NCI-H82 (cell line): ENCODE results near the gene HORMAD2.

Experiments
- DNase-seq: peaks from one replicate; lab custom pipeline; 2025; lab: John Stamatoyannopoulos, UW

Gene HORMAD2

GRCh38 chr22:30105483-30105882 lies 25.2 kb downstream of the HORMAD2 start:
- DNase-seq, result no peak

DNA sequence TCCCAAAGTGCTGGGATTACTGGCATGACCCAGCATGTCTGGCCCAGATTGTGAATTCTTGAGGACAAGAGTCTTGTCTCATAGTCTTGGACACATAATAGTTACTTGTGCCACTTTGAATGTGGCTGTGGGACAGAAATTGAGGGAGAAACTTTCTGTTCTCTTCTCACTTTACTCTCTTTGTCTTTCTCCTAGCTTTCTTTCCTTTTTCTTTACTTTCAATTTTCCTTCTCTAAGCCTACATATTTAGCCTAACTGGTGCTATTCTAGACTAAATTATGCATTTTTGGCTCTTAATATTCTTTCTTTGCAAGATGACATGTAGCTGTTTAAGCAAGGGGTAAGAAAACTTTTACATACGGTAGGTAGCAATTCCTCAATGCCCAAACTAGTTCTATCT lies 33.2 kb downstream of the HORMAD2 start:
- DNase-seq, result no peak

GRCh38 chr22:30114361-30114760 lies 34.1 kb downstream of the HORMAD2 start:
- DNase-seq, result no peak

GRCh38 chr22:30115705-30116104 lies 35.4 kb downstream of the HORMAD2 start:
- no peak for DNase-seq

DNA sequence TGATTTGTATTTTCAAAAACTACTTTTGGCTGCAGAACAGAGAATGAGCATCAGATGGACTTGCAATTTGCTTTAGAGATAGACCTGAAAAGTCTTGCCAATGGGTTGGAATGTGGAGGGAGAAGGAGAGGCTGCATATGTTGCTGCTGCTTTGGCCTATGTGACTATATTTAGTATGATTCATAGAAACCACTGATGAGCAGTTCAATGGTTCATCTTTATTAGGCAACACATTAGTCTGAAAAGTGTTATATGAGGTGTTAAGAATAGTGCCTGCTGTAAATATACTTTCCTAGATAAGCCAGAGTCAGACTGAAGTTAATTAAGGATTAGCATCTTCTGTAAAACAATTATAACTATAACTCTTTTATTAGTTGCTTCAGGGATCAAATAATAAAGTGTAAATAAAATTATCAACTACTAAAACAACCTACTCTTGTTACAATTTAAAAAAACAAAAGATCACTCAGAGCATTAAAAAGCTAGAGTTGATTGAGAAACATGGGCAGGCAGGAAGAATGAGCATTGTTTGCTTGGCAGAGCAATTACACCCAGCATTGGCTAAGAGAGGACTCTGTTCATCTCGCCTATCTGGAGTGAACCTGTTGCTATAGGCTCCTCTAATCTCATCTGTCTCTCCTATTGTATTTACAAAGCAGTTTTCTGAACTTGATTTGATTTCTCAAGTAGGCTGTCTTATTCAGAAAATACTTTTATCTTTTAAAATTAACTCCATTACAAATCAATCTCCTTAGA lies 36.3 kb downstream of the HORMAD2 start:
- peak; percentile 33 for DNase-seq

GRCh38 chr22:30117256-30117655 lies 37.0 kb downstream of the HORMAD2 start:
- no peak for DNase-seq

DNA sequence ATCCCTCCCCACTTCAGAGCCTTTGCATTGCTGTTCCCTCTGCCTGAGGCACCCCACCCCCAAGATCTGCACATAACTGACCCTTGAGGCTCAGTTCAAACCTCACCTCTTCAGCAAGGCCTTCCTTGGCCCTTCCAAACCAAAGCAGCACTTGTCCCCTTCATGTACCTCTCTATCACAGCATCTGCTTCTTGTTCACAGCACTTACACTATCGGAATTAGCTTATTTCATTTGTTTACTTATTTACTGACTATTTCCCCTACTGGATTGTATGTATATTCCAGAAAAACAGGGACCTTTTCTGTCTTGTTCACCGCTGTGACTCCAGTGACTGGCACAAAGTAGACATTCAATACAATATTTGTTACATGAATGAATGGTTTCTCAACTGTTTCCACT lies 38.0 kb downstream of the HORMAD2 start:
- no peak for DNase-seq

DNA sequence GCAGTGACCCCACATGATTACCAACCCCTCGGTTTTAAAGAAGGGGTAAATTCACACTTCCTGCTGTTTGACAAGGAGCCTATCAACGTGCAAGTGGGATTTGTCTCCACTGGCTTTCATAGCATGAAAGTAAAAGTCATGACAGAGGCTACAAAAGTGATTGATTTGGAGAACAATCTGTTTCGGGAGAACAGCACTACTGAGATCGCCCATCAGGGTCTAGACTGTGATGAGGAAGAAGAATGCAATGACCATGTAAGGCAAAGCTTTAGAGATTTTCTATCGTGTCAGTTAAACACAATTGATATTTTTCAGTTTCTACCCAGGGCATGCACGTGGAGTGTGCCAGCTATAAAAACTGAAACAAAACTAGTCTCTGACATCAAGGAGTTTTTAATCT lies 41.7 kb downstream of the HORMAD2 start:
- DNase-seq, result no peak

DNA sequence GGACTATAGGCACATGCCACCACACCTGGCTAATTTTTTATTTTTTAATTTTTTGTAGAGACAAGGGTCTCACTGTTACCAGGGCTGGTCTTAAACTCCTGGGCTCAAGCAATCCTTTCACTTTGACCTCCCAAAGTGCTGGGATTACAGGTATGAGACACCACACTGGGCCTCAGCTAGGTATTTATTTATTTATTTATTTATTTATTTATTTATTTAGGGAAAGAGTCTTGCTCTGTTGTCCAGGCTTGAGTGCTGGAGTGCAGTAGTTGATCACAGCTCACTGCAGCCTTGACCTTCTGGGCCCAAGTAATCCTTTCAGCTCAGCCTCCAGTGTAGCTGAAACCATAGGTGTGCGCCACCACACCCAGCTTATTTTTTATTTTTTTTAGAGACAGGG lies 43.2 kb downstream of the HORMAD2 start:
- DNase-seq, result no peak

DNA sequence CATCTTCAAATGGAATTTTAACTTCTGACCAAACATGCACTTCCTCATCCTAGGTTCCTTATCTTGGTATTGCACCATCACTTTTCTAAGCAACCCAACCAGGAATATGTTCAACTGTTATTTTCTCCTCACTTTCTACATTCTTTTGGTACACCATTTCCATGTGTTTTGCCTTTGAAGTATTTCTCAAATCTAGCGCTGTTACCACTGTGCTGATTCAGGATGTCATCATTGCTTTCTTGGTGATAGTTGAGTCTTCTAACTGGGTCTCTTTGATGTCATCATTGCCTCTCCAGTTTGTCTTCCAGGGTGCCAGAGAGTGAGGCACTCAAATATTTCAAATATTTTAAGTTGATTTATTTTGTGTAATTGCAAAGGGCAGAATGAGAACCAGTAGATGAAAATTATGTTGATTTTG lies 47.5 kb downstream of the HORMAD2 start:
- DNase-seq, result no peak

DNA sequence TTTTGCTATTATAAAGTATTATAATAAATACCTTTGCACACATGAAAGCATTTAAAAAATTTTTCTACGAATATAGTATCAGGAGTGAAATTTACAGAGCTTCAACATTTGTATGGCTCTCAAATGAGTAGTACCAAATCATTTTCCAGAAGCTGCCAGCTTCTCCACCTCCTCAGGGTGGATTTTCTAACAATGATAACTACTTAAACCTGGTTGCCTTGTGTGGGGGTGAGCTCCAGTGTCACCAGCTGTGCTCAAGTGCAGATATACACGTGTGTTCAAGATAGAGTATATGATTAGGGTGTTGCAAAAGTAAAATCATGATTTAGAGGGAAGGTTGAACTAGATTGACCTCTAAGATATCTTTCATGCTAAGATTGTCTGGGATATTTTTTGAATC lies 48.2 kb downstream of the HORMAD2 start:
- DNase-seq, result no peak

- DNase-seq, result no peak
These were observed 49.4 kb downstream of the HORMAD2 start for GRCh38 chr22:30129636-30130035.

- no peak for DNase-seq
These were observed 52.2 kb downstream of the HORMAD2 start for GRCh38 chr22:30132290-30132996.

DNA sequence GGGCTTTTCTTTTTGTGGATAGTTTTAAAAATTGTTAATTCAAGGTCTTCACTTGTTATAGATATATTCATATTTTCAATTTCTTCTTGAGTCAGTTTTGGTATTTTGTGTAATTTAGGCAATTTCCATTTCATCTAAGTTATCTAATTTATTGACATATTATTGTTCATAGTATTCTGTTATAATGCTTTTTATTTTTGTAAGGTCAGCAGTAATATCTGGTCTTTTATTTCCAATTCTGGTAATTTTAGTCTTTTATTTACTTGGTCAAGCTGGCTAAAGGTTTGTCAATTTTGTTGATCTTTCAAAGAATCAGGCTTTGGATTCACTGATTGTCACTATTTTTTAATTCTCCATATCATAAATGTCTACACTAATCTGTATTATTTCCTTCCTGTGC lies 60.1 kb downstream of the HORMAD2 start:
- DNase-seq, result no peak

DNA sequence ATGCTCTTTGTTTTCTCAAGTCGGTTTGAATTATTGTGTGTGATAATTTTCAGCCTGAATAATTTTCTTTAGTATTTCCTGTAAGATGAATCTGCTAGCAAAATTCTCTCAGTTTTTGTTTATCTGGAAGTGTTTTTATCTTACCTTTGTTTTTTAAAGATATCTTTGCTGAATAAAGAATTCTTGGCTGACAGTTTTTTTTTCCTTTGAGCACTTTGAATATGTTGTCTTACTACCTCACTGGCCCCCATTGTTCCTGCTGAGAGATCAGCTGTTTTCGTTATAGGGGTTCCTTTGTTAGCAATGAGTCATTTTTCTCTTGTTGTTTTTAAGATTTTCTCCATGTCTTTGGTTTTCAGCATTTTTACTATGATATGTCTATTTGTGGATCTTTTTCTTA lies 63.0 kb downstream of the HORMAD2 start:
- DNase-seq, result no peak

- no peak for DNase-seq
These were observed 64.1 kb downstream of the HORMAD2 start for GRCh38 chr22:30144391-30144790.

- no peak for DNase-seq
These were observed 69.9 kb downstream of the HORMAD2 start for GRCh38 chr22:30150212-30150611.

- no peak for DNase-seq
These were observed 78.0 kb downstream of the HORMAD2 start for GRCh38 chr22:30158277-30158676.

GRCh38 chr22:30158744-30159500 lies 78.7 kb downstream of the HORMAD2 start:
- DNase-seq, result no peak

GRCh38 chr22:30159561-30160353 lies 79.5 kb downstream of the HORMAD2 start:
- DNase-seq, result no peak

DNA sequence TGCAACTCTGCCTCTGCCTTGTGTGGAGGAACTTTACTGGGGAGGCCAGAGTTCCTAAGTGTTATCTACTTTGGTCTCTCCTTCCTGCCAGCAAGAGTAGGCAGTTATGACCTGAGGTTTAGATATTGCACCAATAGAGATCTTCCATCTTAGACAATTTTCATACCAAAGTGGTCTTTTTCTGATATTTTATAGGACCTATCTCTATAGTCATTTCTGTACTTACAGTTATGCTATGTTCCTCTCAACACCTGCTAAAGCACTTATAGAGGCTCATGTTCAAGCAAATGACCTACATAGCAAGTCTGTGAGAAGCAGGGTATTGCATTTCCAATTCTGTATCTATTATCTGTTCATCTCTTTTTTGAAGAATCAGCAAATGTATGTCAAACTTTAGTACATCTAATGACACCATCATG lies 80.8 kb downstream of the HORMAD2 start:
- no peak for DNase-seq

DNA sequence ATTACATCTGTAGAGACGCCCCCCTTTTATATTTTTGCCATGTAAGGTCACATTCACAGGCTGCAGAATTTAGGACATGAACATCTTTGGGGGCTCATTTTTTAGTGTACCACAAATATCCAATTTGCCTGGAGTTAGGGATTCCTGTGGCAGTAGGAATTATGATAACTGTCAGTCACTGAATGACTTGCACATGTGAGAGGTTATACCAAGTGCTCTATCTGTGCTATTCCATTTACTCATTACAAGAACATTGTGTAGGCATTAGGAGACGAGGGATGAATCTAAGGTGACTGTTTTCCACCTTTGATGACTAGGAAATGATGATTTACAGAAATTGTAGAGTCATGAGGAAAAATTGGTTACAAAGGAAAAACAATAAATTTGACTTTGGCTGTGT lies 87.0 kb downstream of the HORMAD2 start:
- no peak for DNase-seq
